Skin of body (tissue), 2 donors: ENCODE results near the gene MSANTD7. TPM values are rescaled to one million over a fixed set of nuclear protein-coding genes. Genes with fewer than 3 reads are reported as not detected.

ENCODE experiments used
- DNase-seq: peaks from one replicate; lab custom pipeline; 2025; lab: John Stamatoyannopoulos, UW
- total RNA-seq: library from RNA; depleted of rRNA; stranded (reverse); fragments of >200 nt; gene quantifications from one replicate; pipeline ENCODE4 v1.2.3, GENCODE V29; 2014

The MSANTD7 gene
- total RNA-seq, 1 donor from 2014 or later: 15.4 TPM

DNA sequence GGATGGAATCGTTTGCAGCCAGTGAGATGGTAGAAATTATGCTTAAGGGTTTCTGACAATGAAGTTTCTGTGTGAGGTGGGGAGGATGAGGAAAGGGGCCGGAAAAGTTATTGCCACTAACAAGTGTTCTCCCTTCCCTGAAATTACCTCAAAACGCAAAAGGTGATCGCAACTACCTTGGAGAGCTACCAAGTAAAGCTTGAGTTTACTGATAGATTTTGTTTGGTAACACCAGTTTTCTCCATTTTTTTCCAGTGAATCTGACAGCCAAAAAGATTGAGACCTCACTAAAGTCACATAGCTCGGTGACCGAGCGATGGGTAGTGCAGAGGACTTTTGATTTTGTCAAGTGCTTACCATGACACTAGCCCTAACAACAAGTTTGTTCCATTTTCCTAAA is 42.1 kb downstream of the MSANTD7 start:
- DNase-seq: no peak

DNA sequence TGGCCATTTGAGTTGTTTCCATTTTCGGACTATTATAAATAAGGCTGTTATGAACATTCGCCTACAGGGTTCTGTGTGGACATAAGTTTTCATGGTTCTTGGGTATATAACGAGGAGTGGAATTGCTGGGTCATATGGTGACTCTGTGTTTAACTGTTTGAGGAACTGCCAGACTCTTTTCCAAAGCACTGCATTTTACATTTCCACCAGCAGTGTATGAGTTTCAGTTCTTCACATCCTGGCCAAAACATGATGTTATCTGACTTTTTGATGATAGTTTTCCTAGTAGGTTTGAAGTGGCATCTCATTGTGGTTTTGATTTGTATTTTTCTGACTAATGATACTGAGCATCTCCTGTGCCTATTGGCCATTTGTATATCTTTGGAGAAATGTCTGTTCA is 46.0 kb downstream of the MSANTD7 start:
- no peak for DNase-seq

Other genes starting within 250 kb of the MSANTD7 start
- gene FAM107B, start 63.4 kb upstream of the MSANTD7 start, total RNA-seq: 45.1 TPM
- 3.2 TPM for gene CDNF, start 269 bp upstream of the MSANTD7 start, total RNA-seq
- gene HSPA14, start within 50 bp of the MSANTD7 start, total RNA-seq: 11.8 TPM
- 13.1 TPM for gene SUV39H2, start 40.6 kb downstream of the MSANTD7 start, total RNA-seq
- gene DCLRE1C, start 115.8 kb downstream of the MSANTD7 start, total RNA-seq: 8.3 TPM
- not detected for gene MEIG1, start 121.1 kb downstream of the MSANTD7 start, total RNA-seq
- not detected for gene OLAH, start 205.6 kb downstream of the MSANTD7 start, total RNA-seq